GM18867 (cell line): Measurements from ENCODE around the gene ZBTB4.
A peak's percentile ranks its signal among the peaks of the same experiment; 100 is the strongest.

Experiments used
- ATAC-seq: cut with Tn5 transposase; IDR thresholded peaks from one replicate; pipeline ENCODE4 v1.9.1; 2021; ENCODE audit warnings: mild to moderate bottlenecking, moderate library complexity; ENCODE audit not compliant: unreplicated experiment

Gene ZBTB4

GRCh38 chr17:7442142-7442541, 37.3 kb downstream of the ZBTB4 start:
- no peak for ATAC-seq

DNA sequence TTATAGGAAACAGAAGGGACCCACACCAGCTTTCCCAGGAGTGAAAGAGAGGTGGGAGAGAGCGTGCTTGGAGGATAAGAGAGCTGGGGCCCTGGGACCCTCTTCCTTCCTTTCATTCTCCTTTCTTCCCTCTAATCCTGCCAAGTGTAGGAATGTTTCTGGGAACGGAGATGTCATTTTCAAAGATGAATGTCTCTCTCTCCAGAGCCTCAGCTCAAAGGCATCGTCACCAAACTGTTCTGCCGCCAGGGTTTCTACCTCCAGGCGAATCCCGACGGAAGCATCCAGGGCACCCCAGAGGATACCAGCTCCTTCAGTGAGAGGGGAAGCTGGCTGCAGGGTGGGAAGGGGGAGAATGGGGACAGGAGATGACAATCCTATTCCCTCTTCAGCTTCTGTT, 38.2 kb downstream of the ZBTB4 start:
- no peak for ATAC-seq

GRCh38 chr17:7440834-7441195, 38.6 kb downstream of the ZBTB4 start:
- ATAC-seq, result no peak

DNA sequence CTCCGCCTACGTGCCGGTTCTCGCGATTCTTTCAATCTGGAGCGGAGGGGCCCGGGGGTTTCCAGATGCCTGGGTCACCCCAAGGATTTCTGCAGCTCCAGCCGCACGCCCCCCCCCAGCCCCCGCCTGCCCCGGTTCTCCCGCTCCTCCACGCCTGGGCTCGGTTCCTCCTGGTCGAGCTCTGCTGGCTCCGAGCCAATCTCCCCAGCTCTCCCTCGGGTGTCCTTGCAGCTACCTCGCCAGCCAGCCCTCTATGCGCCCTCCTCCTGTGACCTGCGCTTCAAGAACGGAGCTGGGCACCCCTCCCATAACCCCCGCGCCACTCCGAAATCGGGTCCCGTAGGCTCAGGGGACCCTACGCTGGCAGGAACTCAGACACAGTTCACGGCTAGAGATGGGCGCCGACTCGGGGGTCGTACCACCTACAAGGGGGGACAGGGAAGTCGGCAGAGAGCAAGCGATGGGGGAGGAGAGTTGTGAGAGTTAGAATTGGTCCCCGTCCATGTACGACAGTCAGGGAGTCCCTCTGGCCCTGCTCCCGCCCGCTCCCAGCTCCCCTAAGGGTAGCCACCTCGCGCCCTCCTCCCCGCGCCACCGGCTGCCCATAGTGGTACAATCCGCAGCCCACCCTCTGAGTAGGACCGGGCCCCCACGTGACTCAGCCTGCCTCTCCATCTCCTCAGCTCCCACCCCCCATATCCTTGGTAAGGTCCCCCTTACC, 39.2 kb downstream of the ZBTB4 start:
- no peak for ATAC-seq

GRCh38 chr17:7439462-7440112, 39.8 kb downstream of the ZBTB4 start, which contains the start of gene FGF11:
TSS of gene FGF11 (plus strand) at chr17:7439512. CDS start at chr17:7439621, 109 bp downstream.
- no peak for ATAC-seq

GRCh38 chr17:7438656-7439460, 40.6 kb downstream of the ZBTB4 start:
- ATAC-seq, result no peak

- no peak for ATAC-seq
These were observed 41.3 kb downstream of the ZBTB4 start for GRCh38 chr17:7437950-7438614.

DNA sequence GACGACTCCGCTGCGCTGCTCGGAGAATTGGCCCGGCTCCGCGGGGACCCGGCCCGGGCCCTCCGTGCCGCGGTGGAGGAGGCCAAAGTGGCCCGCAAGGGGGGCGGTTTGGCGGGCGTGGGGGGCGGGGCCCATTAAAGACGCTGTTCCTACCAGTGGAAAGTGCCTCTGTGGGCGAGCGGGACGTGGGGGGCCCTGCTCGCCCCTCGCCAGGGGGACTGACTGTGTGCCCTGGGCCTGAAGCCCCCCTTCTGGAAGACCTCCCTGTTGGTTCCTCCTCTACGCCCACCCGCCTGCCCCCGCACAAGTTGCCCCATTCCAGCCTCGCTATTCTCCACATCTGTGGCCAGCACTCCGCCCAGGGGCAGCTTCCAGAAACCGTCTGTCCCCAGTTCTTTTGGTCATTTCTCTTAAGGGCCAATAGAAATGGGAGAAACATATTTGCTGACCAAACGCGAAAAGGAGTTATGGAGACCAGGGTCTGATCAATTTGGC, 42.0 kb downstream of the ZBTB4 start:
- no peak for ATAC-seq

DNA sequence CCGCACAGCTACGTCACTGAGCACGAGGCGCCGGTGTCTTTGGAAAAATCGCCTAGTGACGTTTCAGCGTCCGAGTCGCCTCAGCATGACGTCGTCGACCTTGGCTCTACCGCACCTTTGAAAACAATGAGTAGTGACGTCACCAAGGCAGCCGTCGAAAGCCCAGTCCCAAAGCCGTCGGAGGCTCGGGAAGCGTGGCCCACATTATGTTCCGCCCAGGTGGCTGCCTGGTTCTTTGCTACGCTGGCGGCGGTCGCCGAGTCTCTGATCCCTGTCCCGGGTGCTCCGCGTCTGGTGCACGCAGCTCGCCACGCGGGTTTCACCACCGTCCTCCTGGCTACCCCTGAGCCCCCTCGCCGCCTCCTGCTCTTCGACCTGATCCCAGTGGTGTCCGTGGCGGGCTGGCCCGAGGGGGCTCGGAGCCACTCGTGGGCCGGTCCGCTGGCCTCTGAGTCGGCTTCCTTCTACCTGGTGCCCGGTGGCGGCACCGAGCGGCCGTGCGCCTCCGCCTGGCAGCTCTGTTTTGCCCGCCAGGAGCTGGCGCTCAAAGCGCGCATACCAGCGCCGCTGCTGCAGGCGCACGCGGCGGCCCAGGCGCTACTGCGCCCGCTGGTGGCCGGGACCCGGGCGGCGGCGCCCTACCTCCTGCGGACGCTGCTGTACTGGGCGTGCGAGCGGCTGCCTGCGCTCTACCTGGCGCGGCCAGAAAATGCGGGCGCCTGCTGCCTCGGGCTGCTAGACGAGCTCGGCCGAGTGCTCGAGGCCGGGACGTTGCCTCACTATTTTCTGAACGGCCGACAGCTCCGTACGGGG, 42.7 kb downstream of the ZBTB4 start:
- no peak for ATAC-seq

- peak; percentile 23 for ATAC-seq
These were observed 43.5 kb downstream of the ZBTB4 start for GRCh38 chr17:7435676-7436555.

DNA sequence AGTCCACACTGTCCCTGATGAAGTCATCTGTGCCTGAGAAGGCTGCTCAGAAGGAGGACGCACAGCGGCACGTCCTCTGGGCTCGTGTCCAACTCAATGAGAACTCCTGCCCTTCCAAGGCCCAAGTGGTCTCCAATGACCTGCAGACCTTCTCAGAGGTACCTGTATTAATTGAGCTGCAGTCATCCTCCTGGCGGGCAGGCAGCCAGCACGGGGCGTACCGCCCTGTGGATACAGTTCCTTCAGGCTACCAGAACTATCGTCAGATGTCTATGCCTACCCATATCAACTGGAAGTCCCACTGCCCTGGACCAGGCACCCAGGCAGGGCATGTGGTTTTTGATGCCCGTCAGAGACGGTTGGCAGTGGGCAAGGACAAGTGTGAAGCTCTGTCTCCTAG, 47.1 kb downstream of the ZBTB4 start:
- no peak for ATAC-seq

GRCh38 chr17:7431231-7431630, 48.2 kb downstream of the ZBTB4 start:
- ATAC-seq, result no peak

DNA sequence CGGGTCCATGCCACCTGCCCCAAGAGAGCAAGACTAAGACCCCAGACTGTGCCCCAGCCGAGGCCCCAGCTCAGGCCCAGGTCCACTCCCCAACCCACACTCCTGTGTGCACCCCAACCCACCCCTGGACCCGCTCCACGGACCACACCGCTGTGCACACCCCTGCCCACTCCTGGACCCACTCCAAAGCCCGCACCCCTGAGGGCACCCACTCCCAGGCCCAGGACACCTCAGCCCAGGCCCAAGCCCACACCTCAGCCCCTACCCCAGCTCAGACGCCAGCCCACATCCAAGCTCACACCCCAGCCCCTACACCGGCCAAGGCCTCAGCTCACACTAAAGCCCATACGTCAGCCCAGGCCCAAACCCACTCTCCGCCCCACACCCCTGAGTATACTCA, 49.7 kb downstream of the ZBTB4 start:
- ATAC-seq, result no peak

DNA sequence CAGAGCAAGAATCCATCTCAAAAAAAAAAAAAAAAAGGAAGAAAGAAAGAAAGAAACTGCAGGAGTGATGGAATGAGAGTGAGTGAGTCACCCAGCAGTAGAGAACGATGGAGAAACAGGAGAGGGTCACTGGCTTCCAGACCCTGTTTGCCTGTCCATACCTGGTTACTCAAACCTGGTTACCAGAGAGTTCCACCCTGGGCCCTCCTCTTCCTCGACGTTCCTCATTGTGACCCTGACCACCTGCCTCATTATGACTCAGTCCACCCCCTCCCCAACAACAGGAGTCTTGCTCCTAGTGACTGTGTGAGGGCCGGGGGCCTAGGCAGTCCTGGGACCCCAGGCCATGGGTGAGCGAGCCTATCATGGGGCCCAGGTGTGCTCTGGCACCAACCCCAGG, 50.9 kb downstream of the ZBTB4 start, which contains the start of gene SPEM3:
TSS of gene SPEM3 (plus strand) at position 301 of the 400 bp plus-strand sequence. CDS start at position 347, 46 bp downstream.
- no peak for ATAC-seq

- no peak for ATAC-seq
These were observed 51.9 kb downstream of the ZBTB4 start for GRCh38 chr17:7427549-7427948.

- ATAC-seq, result no peak
These were observed 52.4 kb downstream of the ZBTB4 start for GRCh38 chr17:7426896-7427489.

GRCh38 chr17:7426203-7426863, 53.1 kb downstream of the ZBTB4 start:
- ATAC-seq, result no peak

DNA sequence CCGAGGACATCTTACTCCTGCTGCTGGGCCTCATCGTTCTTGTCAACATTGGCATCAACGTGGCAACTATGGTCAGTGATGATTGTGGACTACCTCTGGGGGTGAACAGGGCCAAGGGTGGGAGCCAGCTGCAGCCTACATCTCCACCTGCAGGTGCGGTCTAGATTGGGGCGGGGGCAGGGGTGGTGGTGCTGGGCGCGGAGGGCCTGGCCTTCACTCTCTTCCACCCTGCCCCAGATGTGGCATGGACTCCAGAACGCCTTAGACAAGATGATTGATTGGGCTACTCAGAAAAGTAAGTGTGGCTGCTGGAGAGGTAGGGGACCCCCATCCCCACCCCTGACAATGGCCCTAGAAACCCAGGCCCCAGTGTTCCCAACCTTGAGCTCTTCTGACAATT, 53.7 kb downstream of the ZBTB4 start:
- no peak for ATAC-seq
